GDM1 (cell line): ENCODE measurements around the gene PLP2.
A peak's percentile ranks its signal among the peaks of the same experiment; 100 is the strongest.
"Not testable (repeated sequence)": the region's sequence is repeated elsewhere in the genome, so short reads cannot be mapped to it uniquely, and the experiment has no call there.

Source experiments
- DNase-seq: peaks from one replicate; lab custom pipeline; 2025; lab: John Stamatoyannopoulos, UW

PLP2 gene, protein sequence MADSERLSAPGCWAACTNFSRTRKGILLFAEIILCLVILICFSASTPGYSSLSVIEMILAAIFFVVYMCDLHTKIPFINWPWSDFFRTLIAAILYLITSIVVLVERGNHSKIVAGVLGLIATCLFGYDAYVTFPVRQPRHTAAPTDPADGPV

DNA sequence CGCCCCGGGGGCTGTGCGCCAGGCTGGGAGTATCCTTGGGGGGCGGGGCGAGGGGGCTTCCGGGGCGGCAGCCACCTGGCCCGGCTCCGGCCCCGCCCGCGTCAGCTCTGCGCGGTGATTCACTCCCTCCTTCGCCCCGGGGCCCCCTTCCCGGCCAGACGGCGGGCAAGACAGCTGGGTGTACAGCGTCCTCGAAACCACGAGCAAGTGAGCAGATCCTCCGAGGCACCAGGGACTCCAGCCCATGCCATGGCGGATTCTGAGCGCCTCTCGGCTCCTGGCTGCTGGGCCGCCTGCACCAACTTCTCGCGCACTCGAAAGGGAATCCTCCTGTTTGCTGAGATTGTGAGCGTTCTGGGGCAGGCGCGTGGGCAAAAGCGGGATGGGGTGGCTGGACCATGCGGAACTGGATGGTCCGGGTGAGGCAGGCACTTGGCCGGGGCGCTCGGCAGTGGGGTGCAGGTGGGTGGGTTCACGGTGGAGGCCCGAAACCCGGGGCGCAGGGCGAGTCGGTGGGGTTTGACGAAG lies at the start of gene PLP2:
Gene PLP2 (plus strand): TSS at position 147 of the 528 bp plus-strand sequence. CDS start 103 bp downstream, at position 250.
- DNase-seq = no peak

GRCh38 chrX:49122499-49122898 lies 49.2 kb upstream of the PLP2 start:
- no peak for DNase-seq

DNA sequence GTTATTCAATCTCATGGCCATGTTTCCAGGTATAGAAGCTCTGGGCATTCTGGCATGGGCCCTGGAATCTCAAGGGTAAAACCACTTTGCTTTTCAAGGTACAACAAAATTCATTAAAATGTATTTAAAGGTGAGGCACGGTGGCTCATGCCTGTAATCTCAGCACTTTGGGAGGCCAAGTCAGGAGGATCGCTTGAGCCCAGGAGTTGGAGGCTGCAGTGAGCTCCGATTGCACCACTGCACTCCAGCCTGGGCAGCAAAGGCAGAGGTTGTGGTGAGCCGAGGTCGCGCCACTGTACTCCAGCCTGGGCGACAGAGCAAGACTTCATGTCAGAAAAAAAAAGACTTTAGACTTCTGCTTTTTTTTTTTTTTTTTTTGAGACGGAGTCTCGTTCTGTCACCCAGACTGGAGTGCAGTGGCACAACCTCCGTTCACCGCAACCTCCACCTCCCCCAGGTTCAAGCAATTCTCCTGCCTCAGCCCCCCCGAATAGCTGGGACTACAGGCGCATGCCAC lies 43.9 kb upstream of the PLP2 start:
- not testable (repeated sequence) for DNase-seq

- no peak for DNase-seq
These were observed 42.3 kb upstream of the PLP2 start for GRCh38 chrX:49129427-49129826.

GRCh38 chrX:49132275-49132674 lies 39.4 kb upstream of the PLP2 start:
- not testable (repeated sequence) for DNase-seq

GRCh38 chrX:49133759-49134158 lies 37.9 kb upstream of the PLP2 start:
- no peak for DNase-seq

- no peak for DNase-seq
These were observed 34.2 kb upstream of the PLP2 start for GRCh38 chrX:49137492-49137891.

GRCh38 chrX:49139713-49140112 lies 32.0 kb upstream of the PLP2 start:
- no peak for DNase-seq

DNA sequence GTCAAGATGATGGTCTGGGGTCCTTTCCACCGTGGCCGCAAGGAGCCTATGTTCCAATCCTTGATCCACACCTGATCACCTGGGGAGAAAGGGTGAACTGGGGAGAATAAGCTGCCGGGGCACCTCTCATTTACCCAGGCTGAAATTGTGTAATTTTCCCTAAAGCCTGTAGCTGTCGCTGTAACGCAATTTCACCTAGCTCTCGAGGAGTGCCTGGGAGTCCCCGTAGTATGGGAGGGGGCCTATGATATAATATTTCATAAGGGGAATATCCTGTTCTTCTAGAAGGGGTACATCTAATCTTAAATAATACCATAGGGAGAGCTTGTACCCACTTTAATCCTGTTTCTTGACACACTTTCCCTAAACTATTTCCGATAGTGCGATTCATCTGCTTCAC lies 29.4 kb upstream of the PLP2 start:
- DNase-seq = not testable (repeated sequence)

GRCh38 chrX:49143154-49143553 lies 28.5 kb upstream of the PLP2 start:
- DNase-seq = not testable (repeated sequence)

DNA sequence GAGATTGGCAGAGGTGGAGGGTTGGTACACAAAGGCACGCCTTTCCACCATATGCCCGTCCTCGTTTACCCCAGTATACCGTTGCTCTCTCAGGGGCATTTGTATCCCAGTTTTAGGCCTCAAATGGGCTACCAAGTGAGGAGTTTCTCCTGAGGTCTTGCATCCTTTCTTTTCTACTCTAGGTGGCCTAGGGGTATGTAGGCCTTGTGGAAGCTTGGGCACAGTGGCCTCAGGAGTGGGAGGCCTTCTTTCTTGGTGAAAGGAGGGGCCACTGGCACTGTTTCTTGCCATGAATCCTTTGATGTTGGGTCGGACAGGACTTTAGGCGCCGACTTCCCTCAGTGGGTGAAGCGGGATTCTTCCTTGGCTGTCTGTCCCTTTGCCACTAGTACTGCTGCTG lies 24.4 kb upstream of the PLP2 start:
- DNase-seq = no peak

DNA sequence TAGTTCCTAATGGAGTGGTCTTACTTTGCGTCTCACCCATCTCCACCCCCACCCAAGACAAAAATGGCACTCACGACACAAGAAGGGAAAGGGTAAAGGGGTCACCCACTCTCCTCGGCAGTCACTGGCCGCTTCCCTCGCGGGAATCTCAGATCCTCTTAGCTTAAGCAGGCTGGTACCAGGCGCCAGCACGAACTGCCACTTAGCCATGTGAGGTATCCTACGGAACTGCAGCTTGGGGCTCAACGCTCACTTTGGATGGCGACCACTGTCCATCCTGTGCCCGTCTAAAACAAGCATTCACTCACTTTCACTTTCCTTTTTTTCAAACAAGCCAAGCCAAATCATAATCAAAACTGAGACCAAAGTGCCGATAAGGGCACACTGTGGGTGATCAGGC lies 23.8 kb upstream of the PLP2 start:
- DNase-seq = no peak

GRCh38 chrX:49148390-49149100 lies 23.2 kb upstream of the PLP2 start:
- not testable (repeated sequence) for DNase-seq

DNA sequence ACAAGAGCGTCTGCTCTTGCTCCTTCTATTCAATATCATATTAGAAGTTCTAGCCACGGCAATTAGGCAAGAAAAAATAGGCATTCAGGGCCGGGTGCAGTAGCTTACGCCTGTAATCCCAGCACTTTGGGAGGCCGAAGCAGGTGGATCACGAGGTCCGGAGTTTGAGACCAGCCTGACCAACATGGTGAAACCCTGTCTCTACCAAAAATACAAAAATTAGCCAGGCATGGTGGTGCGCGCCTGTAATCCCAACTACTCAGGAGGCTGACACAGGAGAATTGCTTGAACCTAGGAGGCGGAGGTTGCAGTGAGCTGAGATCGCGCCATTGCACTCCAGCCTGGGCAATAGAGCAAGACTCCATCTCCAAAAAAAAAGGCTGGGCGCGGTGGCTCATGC lies 22.4 kb upstream of the PLP2 start:
- DNase-seq = not testable (repeated sequence)

DNA sequence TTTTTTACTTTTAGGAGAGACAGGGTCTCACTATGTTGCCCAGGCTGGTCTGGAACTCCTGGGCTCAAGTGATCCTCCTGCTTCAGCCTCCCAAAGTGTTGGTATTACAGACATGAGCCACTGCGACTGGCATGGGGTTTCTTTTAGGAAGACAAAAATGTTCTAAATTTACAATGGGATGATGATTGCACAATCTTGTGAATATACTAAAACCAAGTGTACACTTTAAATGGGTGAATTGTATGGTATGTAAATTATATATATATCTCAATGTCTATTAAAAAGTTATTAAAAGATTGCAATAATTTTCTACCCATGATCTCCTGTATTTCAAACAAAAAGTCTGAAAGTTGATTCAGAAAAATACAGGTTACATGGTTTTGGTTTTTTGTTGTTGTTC lies 18.2 kb upstream of the PLP2 start:
- DNase-seq = no peak

DNA sequence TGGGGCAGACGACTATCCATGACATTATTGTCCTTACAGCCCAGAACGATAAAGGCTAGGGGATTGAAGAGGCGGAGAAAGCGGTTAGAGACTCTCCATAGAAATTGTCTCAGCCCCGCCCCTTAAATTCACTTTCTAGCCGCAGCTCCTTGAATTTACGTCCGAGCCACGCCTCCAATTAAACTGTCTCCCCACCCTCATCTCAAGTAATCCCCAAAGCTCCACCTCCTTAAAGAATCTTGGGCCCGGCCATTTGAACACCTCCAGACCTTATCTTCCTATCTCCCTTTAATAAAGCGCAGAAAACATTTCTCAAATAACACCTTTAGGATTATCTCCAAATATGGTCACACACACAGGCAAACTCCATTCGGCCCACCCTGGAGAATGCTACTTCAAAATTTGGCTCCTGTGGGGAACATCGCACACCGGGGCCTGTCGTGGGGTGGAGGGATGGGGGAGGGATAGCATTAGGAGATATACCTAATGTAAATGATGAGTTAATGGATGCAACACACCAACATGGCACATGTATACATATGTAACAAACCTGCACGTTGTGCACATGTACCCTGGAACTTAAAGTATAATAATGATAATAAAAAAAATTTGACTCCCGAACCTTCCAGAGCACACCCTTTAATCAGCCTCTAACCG lies 16.3 kb upstream of the PLP2 start:
- DNase-seq = no peak

- DNase-seq = peak; percentile 69
These were observed 15.5 kb upstream of the PLP2 start for GRCh38 chrX:49155900-49156837.

DNA sequence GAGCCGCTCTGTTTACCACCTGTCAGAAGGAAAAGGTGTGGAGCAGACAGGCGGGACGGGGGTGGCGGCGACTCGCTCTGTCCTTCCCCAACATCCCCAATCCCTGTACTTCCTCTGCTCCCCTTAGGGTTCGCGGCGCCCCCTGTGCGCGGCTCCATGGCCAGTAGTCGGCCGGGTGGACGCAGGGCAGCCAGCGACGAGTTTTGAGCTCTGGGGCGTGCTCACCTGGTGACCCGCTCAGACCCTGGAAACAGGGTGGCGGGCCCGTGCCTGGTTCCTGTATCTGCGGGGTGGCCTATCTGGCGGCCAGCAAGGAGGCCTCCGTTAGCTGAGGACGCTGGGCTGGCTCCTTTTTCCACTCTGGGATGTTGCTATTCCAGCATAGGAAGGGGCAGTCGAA lies 14.5 kb upstream of the PLP2 start:
- no peak for DNase-seq

- DNase-seq = no peak
These were observed 10.8 kb upstream of the PLP2 start for GRCh38 chrX:49160908-49161307.

GRCh38 chrX:49161632-49162031 lies 10.1 kb upstream of the PLP2 start:
- DNase-seq = no peak

GRCh38 chrX:49162620-49163019 lies 9.1 kb upstream of the PLP2 start, which contains the start of gene MAGIX:
Gene MAGIX, plus strand, starts transcription at chrX:49162758. Its CDS starts 132 bp downstream, at chrX:49162890.
- DNase-seq = no peak
